D721Med (cell line): ENCODE data around the gene CARS1.
"Not testable (repeated sequence)": the region's sequence is repeated elsewhere in the genome, so short reads cannot be mapped to it uniquely, and the experiment has no call there.

ENCODE experiments used
- DNase-seq: peaks from one replicate; pipeline ENCODE4 v3.0.0; 2011; ENCODE audit warnings: low spot score; ENCODE audit not compliant: insufficient read length
- FAIRE-seq: peaks from 2 replicates; lab custom pipeline; 2011; peaks lifted over from hg19 to GRCh38; lab: Jason Lieb, UNC
- CTCF ChIP-seq: IDR thresholded peaks from 2 replicates; pipeline ENCODE4 v1.5.1; 2012; ENCODE audit warnings: mild to moderate bottlenecking, control low read depth; ENCODE audit not compliant: insufficient read depth; ENCODE audit errors: missing control alignments

The CARS1 gene

DNA sequence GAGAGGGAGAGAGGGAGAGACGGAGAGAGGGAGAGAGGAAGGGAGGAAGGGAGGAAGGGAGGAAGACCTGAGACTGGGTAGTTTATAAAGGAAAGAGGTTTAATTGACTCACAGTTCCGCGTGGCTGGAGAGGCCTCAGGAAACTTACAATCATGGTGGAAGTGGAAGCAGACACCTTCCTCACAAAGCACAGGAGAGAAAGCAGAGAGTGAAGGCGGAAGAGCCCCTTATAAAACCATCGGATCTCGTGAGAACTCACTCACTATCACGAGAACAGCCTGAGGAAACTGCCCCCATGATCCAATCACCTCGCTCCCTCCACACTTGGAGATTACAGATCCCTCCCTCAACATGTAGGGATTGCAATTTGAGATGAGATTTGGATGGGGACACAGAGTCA is 12.2 kb upstream of the CARS1 start:
- no peak for TF ChIP-seq CTCF
- FAIRE-seq (no peak), DNase-seq (no peak)

DNA sequence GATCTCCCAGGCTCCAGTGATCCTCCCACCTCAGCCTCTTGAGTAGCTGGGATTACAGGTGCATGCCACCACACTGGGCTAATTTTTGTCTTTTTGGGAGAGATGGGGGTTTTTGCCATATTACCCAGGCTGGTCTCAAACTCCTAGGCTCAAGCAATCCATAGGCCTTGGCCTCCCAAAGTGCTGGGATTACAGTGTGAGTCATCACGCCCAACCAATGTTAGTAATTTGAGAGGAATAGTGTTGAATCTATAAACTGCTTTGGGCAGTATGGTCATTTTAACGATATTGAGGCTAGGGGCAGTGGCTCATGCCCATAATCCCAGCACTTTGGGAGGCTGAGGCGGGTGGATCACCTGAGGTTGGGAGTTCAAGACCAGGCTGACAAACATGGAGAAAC is 9.1 kb upstream of the CARS1 start:
- not testable (repeated sequence) for FAIRE-seq, DNase-seq

DNA sequence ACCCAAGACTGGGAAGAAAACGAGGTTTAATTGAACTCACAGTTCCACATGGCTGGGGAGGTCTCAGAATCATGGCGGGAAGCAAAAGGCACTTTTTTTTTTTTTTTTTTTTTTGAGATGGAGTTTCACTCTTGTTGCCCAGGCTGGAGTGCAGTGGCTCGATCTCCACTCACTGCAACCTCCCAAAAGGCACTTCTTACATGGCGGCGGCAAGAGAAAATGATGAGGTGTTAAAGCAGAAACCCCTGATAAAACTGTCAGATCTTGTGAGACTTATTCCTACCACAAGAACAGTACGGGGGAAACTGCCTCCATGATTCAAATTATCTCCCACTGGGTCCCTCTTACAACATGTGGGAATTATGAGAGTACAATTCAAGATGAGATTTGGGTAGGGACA is 7.5 kb upstream of the CARS1 start:
- DNase-seq, FAIRE-seq: not testable (repeated sequence)

DNA sequence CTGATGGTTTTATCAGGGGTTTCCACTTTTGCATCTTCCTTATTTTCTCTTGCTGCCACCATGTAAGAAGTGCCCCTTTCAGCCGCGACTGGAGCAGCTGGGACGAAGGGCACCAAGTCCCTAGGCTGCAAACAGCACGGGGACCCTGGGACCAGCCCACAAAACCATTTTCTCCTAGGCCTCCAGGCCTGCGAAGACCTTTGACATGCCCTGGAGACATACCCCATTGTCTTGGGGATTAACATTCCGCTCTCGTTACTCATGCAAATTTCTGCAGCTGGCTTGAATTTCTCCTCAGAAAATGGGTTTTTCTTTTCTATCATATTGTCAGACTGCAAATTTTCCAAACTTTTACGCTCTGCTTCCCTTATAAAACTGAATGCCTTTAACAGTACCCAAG is 6.7 kb upstream of the CARS1 start:
- not testable (repeated sequence) for FAIRE-seq

GRCh38 chr11:3063432-3063831 is 6.2 kb upstream of the CARS1 start:
- FAIRE-seq, DNase-seq: not testable (repeated sequence)

More for the DNA sequence above, 6.7 kb upstream of the CARS1 start:
- not testable (repeated sequence) for DNase-seq

DNA sequence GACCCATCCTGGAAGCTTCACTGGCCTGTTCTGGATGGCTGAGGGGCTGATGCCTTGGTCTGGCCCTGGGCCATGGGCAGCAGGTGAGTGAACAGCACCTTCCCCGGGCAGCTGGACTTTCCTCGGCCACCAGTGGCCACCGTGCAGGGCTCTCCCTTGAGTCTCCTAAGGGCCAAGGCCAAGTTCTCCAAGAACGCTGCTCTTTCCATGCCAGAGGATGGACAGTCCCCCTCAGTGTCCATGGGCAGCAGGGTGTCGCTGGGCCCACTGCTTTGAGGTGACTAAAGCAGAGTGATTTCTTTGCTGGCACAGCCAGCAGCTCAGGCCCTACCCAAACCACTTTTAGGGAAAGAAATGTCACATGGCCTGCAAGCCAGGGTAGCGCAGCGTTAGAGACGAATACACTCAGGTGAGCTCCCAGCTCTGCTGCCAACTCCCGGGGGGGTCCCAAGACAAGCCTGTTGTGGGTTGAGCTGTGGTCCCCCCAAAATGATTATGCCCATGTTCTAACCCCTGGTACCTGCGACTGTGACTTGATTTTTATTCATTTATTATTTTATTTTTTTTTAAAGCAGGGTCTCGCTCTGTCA is 3.3 kb upstream of the CARS1 start:
- no peak for TF ChIP-seq CTCF
- FAIRE-seq (no peak), DNase-seq (no peak)

DNA sequence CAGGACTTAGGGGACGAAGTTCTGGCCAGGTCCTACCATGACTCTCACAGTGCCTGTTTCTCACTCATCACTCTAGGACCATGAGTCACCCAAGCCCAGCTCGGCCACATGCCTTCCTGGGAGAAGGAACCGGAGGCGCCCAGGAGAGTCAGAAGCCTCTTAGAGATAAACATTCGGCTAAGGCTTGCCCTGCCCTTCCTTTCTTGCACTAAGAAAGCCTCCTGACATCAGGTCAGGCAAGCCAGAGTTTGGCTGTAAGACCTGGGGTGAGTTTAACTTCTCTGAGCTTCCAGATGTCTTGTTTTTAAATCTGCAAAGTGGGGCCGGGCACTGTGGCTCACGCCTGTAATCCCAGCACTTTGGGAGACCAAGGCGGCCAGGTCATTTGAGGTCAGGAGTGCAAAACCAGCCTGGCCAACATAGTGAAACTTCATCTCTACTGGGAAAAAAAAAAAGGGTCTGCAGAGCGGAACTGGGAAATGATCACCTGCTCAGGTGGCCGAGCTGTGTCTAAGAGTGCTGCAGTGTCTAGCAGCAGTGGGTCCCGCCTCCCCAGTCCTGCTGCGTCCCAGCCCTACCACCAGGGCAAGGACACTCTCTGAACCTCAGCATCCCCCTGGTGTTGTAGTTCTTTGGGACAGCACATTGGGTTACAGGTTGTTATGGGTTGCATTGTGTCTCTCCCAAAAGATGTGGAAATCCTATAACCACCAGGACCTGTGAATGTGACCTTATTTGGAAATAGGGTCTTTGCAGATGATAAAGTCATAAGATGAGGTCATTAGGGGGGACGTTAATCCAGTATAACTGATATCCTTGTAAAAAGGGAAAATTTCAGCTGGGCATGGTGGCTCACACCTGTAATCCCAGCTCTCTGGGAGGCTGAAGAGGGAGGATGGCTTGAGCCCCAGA is 1.8 kb upstream of the CARS1 start:
- no peak for TF ChIP-seq CTCF
- FAIRE-seq (no peak), DNase-seq (no peak)

DNA sequence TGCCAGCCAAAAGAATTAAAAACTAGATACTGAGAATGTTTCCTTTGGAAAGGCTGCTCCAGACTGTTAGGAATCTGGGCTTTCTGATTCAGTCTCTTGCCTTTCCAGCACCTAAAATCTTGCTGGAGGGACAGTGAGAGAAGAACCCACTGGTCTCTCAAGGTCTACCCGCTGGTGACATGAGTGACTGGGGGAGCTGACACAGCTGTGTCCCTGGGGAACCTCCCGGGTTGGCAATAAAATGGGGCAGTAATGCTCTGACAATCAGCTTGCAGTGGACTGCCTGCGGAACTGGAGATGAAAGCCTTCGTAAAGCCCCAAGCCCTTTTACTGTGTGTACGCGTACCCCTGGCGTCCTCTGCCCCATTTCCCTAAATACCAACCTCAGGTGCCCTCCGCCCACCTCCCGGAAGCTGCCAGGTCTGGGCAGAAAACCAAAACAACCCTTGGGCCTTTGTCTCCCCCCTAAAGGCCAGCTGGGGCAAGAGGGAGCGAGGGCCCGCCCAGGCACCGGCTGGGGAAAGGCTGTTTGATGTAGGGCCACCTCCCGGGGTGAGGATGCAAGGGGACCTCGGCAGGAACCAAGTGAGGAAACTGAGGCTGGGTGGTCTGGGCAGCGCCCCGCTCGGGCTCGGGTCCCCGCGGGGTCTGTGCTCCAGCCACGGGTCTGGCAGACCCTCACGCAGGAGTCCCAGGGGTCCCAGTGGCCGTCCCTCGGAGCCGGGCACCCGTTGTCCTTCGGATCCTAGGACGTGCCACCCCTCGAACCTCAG is 741 bp downstream of the CARS1 start:
- DNase-seq (no peak), FAIRE-seq (no peak)
- no peak for TF ChIP-seq CTCF

GRCh38 chr11:3055891-3056290 is 1.3 kb downstream of the CARS1 start:
- DNase-seq (no peak), FAIRE-seq (no peak)
- no peak for TF ChIP-seq CTCF
